ENCODE measurements around the gene GLB1L3.

GLB1L3 gene

GRCh38 chr11:134338654-134339053 lies 62.5 kb downstream of the GLB1L3 start:
- H3K27me3 ChIP-seq (ENCODE audit: low read length), result no peaks in the 10 kb centered on the region
- no peaks in the 10 kb centered on the region for H3K79me2 ChIP-seq (ENCODE audit: insufficient read depth, low read length)
- H3F3A ChIP-seq (ENCODE audit: insufficient read depth), result no peaks in the 10 kb centered on the region
- no peaks in the 10 kb centered on the region for H3K36me3 ChIP-seq (ENCODE audit: low read length)
- no peak for TF ChIP-seq EZH2phosphoT487 (conservative IDR thresholded peaks at IDR 0.05; ENCODE audit: low read length)
- no peak overlapping the region for H2AFZ ChIP-seq (ENCODE audit: low read depth, low read length, severe bottlenecking)
- no peak overlapping the region for H3K4me2 ChIP-seq (ENCODE audit: low read depth, low read length, poor library complexity, severe bottlenecking)
- no peaks in the 10 kb centered on the region for H4K20me1 ChIP-seq (ENCODE audit: low read depth, low read length)
- no peak overlapping the region for H3K4me3 ChIP-seq (ENCODE audit: insufficient read depth, low read length, poor library complexity, severe bottlenecking)
- H3K9me3 ChIP-seq (ENCODE audit: insufficient read depth, low read length), result no peaks in the 10 kb centered on the region
- H3K9ac ChIP-seq (ENCODE audit: low read length), result no peak overlapping the region
- no peak overlapping the region for H3K27ac ChIP-seq (ENCODE audit: low read depth, low read length)
- no peaks in the 10 kb centered on the region for H3K9me2 ChIP-seq (replicated peaks; ENCODE audit: insufficient read depth, low read length)

- Histone ChIP-seq H3K36me3 (ENCODE audit: low read length) (no peaks in the 10 kb centered on the region), H3K27me3 (ENCODE audit: low read length) (no peaks in the 10 kb centered on the region), H3K27ac (ENCODE audit: low read depth, low read length) (no peak overlapping the region), H3K4me2 (ENCODE audit: low read depth, low read length, poor library complexity, severe bottlenecking) (no peak overlapping the region), H3K9me3 (ENCODE audit: insufficient read depth, low read length) (no peaks in the 10 kb centered on the region), H3K79me2 (ENCODE audit: insufficient read depth, low read length) (no peaks in the 10 kb centered on the region), H3K9ac (ENCODE audit: low read length) (no peak overlapping the region), H3K4me3 (ENCODE audit: insufficient read depth, low read length, poor library complexity, severe bottlenecking) (no peak overlapping the region), H2AFZ (ENCODE audit: low read depth, low read length, severe bottlenecking) (no peak overlapping the region), H4K20me1 (ENCODE audit: low read depth, low read length) (no peaks in the 10 kb centered on the region), H3F3A (ENCODE audit: insufficient read depth) (no peaks in the 10 kb centered on the region), H3K9me2 (replicated peaks; ENCODE audit: insufficient read depth, low read length) (no peaks in the 10 kb centered on the region)
- TF ChIP-seq CTCF (IDR thresholded peaks at IDR 0.05; ENCODE audit: insufficient read depth, low read length, poor library complexity, severe bottlenecking) (no peak), EZH2phosphoT487 (conservative IDR thresholded peaks at IDR 0.05; ENCODE audit: low read length) (no peak)
These were observed 63.6 kb downstream of the GLB1L3 start for GRCh38 chr11:134339756-134340155.

GRCh38 chr11:134340354-134340964 lies 64.3 kb downstream of the GLB1L3 start:
- no peak for TF ChIP-seq EZH2phosphoT487 (conservative IDR thresholded peaks at IDR 0.05; ENCODE audit: low read length)
- no peak for TF ChIP-seq CTCF (IDR thresholded peaks at IDR 0.05; ENCODE audit: insufficient read depth, low read length, poor library complexity, severe bottlenecking)
- no peaks in the 10 kb centered on the region for H3F3A ChIP-seq (ENCODE audit: insufficient read depth)
- no peak overlapping the region for H3K9ac ChIP-seq (ENCODE audit: low read length)
- no peak overlapping the region for H3K4me2 ChIP-seq (ENCODE audit: low read depth, low read length, poor library complexity, severe bottlenecking)
- no peaks in the 10 kb centered on the region for H3K36me3 ChIP-seq (ENCODE audit: low read length)
- H2AFZ ChIP-seq (ENCODE audit: low read depth, low read length, severe bottlenecking), result no peak overlapping the region
- H3K27me3 ChIP-seq (ENCODE audit: low read length), result no peaks in the 10 kb centered on the region
- H3K9me2 ChIP-seq (replicated peaks; ENCODE audit: insufficient read depth, low read length), result no peaks in the 10 kb centered on the region
- no peaks in the 10 kb centered on the region for H4K20me1 ChIP-seq (ENCODE audit: low read depth, low read length)
- no peaks in the 10 kb centered on the region for H3K9me3 ChIP-seq (ENCODE audit: insufficient read depth, low read length)
- no peak overlapping the region for H3K27ac ChIP-seq (ENCODE audit: low read depth, low read length)
- no peak overlapping the region for H3K4me3 ChIP-seq (ENCODE audit: insufficient read depth, low read length, poor library complexity, severe bottlenecking)
- no peaks in the 10 kb centered on the region for H3K79me2 ChIP-seq (ENCODE audit: insufficient read depth, low read length)

GRCh38 chr11:134341805-134342571 lies 65.8 kb downstream of the GLB1L3 start:
- H3K4me2 ChIP-seq (ENCODE audit: low read depth, low read length, poor library complexity, severe bottlenecking), result no peak overlapping the region
- H3K4me3 ChIP-seq (ENCODE audit: insufficient read depth, low read length, poor library complexity, severe bottlenecking), result no peak overlapping the region
- H2AFZ ChIP-seq (ENCODE audit: low read depth, low read length, severe bottlenecking), result no peak overlapping the region
- H3K27ac ChIP-seq (ENCODE audit: low read depth, low read length), result no peak overlapping the region
- no peaks in the 10 kb centered on the region for H3K9me2 ChIP-seq (replicated peaks; ENCODE audit: insufficient read depth, low read length)
- no peaks in the 10 kb centered on the region for H3K79me2 ChIP-seq (ENCODE audit: insufficient read depth, low read length)
- no peaks in the 10 kb centered on the region for H3K36me3 ChIP-seq (ENCODE audit: low read length)
- no peaks in the 10 kb centered on the region for H3K27me3 ChIP-seq (ENCODE audit: low read length)
- no peaks in the 10 kb centered on the region for H4K20me1 ChIP-seq (ENCODE audit: low read depth, low read length)
- H3K9ac ChIP-seq (ENCODE audit: low read length), result no peak overlapping the region
- no peak for TF ChIP-seq EZH2phosphoT487 (conservative IDR thresholded peaks at IDR 0.05; ENCODE audit: low read length)
- TF ChIP-seq CTCF (IDR thresholded peaks at IDR 0.05; ENCODE audit: insufficient read depth, low read length, poor library complexity, severe bottlenecking), result no peak
- H3F3A ChIP-seq (ENCODE audit: insufficient read depth), result no peaks in the 10 kb centered on the region
- no peaks in the 10 kb centered on the region for H3K9me3 ChIP-seq (ENCODE audit: insufficient read depth, low read length)
